GM19025 (cell line): ENCODE results near the gene SYT9.
A peak's percentile ranks its signal among the peaks of the same experiment; 100 is the strongest.

Experiments used
- ATAC-seq: cut with Tn5 transposase; IDR thresholded peaks from one replicate; pipeline ENCODE4 v1.9.1; 2021; ENCODE audit warnings: mild to moderate bottlenecking, low read depth, moderate library complexity; ENCODE audit not compliant: unreplicated experiment

Gene SYT9

GRCh38 chr11:7251836-7252682 is at the start of gene SYT9:
SYT9 (plus strand) TSS chr11:7251904; CDS start chr11:7252187, 283 bp downstream.
- peak; percentile 55 for ATAC-seq

GRCh38 chr11:7202412-7202811 is 49.3 kb upstream of the SYT9 start:
- ATAC-seq: no peak

GRCh38 chr11:7204778-7205177 is 46.9 kb upstream of the SYT9 start:
- no peak for ATAC-seq

- ATAC-seq: no peak
Measured at GRCh38 chr11:7208391-7208790, 43.3 kb upstream of the SYT9 start.

- no peak for ATAC-seq
Measured at GRCh38 chr11:7219491-7219890, 32.2 kb upstream of the SYT9 start.

- ATAC-seq: no peak
Measured at GRCh38 chr11:7220636-7221035, 31.1 kb upstream of the SYT9 start.

GRCh38 chr11:7222619-7223018 is 29.1 kb upstream of the SYT9 start:
- ATAC-seq: no peak

- no peak for ATAC-seq
Measured at GRCh38 chr11:7239877-7240276, 11.8 kb upstream of the SYT9 start.

GRCh38 chr11:7245341-7245740 is 6.4 kb upstream of the SYT9 start:
- no peak for ATAC-seq

- no peak for ATAC-seq
Measured at GRCh38 chr11:7246179-7246578, 5.5 kb upstream of the SYT9 start.

GRCh38 chr11:7250166-7250565 is 1.5 kb upstream of the SYT9 start:
- no peak for ATAC-seq

GRCh38 chr11:7251487-7251835 is 243 bp upstream of the SYT9 start:
- no peak for ATAC-seq

GRCh38 chr11:7252683-7253213 is 1.0 kb downstream of the SYT9 start:
- ATAC-seq: no peak

- no peak for ATAC-seq
Measured at GRCh38 chr11:7253800-7254199, 2.1 kb downstream of the SYT9 start.

- no peak for ATAC-seq
Measured at GRCh38 chr11:7254731-7255291, 3.1 kb downstream of the SYT9 start.

GRCh38 chr11:7256943-7257342 is 5.2 kb downstream of the SYT9 start:
- no peak for ATAC-seq

GRCh38 chr11:7257724-7258123 is 6.0 kb downstream of the SYT9 start:
- ATAC-seq: no peak

- no peak for ATAC-seq
Measured at GRCh38 chr11:7261578-7261977, 9.9 kb downstream of the SYT9 start.

- ATAC-seq: no peak
Measured at GRCh38 chr11:7262672-7263071, 11.0 kb downstream of the SYT9 start.

- ATAC-seq: no peak
Measured at GRCh38 chr11:7263842-7264241, 12.1 kb downstream of the SYT9 start.

- no peak for ATAC-seq
Measured at GRCh38 chr11:7268758-7269157, 17.1 kb downstream of the SYT9 start.
